BJ (cell line): Measurements from ENCODE around the gene TRPM3. TPM values are rescaled to one million over a fixed set of nuclear protein-coding genes. Genes with fewer than 3 reads are reported as not detected.

Experiments used
- CTCF ChIA-PET: fragments of 350-600 bp; formaldehyde crosslinking; extraction: SDS; loops from one replicate; lab custom pipeline; 2021; ENCODE audit warnings: antibody characterized with exemption, inconsistent platforms; lab: Yijun Ruan, JAX
- POLR2A ChIA-PET: fragments of 300-600 bp; sonication (Branson Sonifier 250); formaldehyde crosslinking; extraction: SDS; loops from one replicate; lab custom pipeline; 2021; ENCODE audit warnings: antibody characterized with exemption; lab: Charles Lee
- DNase-seq: peaks from one replicate; pipeline ENCODE4 v3.0.0-alpha.2; 2011; ENCODE audit warnings: low read depth
- H3K27me3 ChIP-seq: 2 replicates; pipeline ENCODE4 v1.6.0; 2011; ENCODE audit warnings: low read length; ENCODE audit not compliant: control insufficient read depth, insufficient read depth
- H3K36me3 ChIP-seq: 2 replicates; pipeline ENCODE4 v1.5.1; 2011; ENCODE audit warnings: low read length; ENCODE audit not compliant: control insufficient read depth, insufficient read depth
- H3K4me3 ChIP-seq: 2 replicates; pipeline ENCODE4 v1.5.1; 2011; ENCODE audit warnings: low read depth, mild to moderate bottlenecking, control low read depth, low read length
- polyA plus RNA-seq: library from polyadenylated mRNA; depleted of rRNA; stranded (reverse); fragments of >200 nt; gene quantifications from 2 replicates; pipeline ENCODE4 v1.2.3, GENCODE V29; 2011
- TF ChIP-seq, protein P1 (sequence below): IDR thresholded peaks from 2 replicates; pipeline ENCODE4 v1.5.1; 2011; ENCODE audit warnings: low read depth, mild to moderate bottlenecking, control low read depth, inconsistent platforms, low read length, moderate library complexity; ENCODE audit not compliant: insufficient read depth

The TRPM3 gene
- polyA plus RNA-seq, 1 experiment: 0.07 TPM

- Histone ChIP-seq H3K4me3 (no peak overlapping the region), H3K36me3 (no peaks in the 10 kb centered on the region), H3K27me3 (no peaks in the 10 kb centered on the region)
- CTCF ChIA-PET: no interaction called here
- POLR2A ChIA-PET: no interaction called here
- TF ChIP-seq, protein P1, sequence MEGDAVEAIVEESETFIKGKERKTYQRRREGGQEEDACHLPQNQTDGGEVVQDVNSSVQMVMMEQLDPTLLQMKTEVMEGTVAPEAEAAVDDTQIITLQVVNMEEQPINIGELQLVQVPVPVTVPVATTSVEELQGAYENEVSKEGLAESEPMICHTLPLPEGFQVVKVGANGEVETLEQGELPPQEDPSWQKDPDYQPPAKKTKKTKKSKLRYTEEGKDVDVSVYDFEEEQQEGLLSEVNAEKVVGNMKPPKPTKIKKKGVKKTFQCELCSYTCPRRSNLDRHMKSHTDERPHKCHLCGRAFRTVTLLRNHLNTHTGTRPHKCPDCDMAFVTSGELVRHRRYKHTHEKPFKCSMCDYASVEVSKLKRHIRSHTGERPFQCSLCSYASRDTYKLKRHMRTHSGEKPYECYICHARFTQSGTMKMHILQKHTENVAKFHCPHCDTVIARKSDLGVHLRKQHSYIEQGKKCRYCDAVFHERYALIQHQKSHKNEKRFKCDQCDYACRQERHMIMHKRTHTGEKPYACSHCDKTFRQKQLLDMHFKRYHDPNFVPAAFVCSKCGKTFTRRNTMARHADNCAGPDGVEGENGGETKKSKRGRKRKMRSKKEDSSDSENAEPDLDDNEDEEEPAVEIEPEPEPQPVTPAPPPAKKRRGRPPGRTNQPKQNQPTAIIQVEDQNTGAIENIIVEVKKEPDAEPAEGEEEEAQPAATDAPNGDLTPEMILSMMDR: no peak
- no peak for DNase-seq
These were observed 540.7 kb downstream of the TRPM3 start for GRCh38 chr9:70580606-70581195.

DNA sequence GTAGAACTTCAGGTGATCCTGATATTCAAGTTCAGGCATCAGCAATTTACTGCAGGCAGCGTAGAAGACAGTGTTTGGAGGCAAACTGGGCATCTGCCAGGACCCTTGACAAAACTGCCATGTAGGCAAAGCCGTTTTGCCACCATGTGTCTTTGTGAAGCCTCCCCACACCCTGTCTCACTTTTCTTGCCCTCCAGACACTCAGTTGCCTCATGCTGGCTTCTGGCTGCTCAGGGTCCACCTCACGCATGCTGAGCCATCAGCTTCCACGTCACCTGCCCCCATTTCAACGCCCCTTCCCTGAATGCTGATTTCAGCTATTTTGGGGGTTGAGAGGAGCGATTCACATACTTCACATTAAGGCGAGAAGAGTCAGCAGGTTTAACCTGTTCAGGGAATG, 541.7 kb downstream of the TRPM3 start:
- POLR2A ChIA-PET: no interaction called here

GRCh38 chr9:70578720-70579119, 542.7 kb downstream of the TRPM3 start:
- ChIA-PET POLR2A (no interaction called here), CTCF (no interaction called here)
- Histone ChIP-seq H3K36me3 (no peaks in the 10 kb centered on the region), H3K4me3 (no peak overlapping the region), H3K27me3 (no peaks in the 10 kb centered on the region)
- no peak for DNase-seq
- TF ChIP-seq, protein P1: no peak

More for the DNA sequence above, 541.7 kb downstream of the TRPM3 start:
- Histone ChIP-seq H3K36me3 (no peaks in the 10 kb centered on the region), H3K4me3 (no peak overlapping the region), H3K27me3 (no peaks in the 10 kb centered on the region)
- TF ChIP-seq, protein P1: no peak
- DNase-seq: no peak
- CTCF ChIA-PET: no interaction called here

DNA sequence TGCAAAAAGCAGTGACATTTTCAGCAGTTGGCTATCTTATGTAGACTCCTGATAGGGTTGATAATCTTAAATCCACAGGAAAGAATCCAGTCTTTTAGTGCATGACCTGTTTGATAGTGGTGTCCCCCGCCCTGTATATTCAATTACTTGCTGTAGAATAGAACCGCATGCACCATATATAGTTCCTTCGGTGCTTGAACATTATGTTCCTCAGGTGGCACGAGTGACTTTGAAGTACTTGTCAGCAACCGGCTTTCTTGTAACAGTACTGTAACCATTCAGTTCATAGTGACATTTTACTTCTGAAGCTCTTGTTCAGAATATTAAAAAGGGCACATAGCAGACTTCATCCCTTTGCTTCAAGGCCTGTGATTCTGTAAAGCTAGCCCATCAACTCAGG, 543.8 kb downstream of the TRPM3 start:
- TF ChIP-seq, protein P1: no peak
- ChIA-PET POLR2A (no interaction called here), CTCF (interaction anchor here (2.1 kb wide), 1 partner anchor 11 kb away, joined by 5 read pairs; no protein-coding TSS in a partner anchor)
- Histone ChIP-seq H3K4me3 (no peak overlapping the region), H3K36me3 (no peaks in the 10 kb centered on the region), H3K27me3 (no peaks in the 10 kb centered on the region)
- no peak for DNase-seq

GRCh38 chr9:70576116-70576515, 545.3 kb downstream of the TRPM3 start:
- ChIA-PET CTCF (interaction anchor here (2.1 kb wide), 1 partner anchor 10 kb away, joined by 5 read pairs; no protein-coding TSS in a partner anchor), POLR2A (no interaction called here)
- no peak for DNase-seq
- Histone ChIP-seq H3K36me3 (no peaks in the 10 kb centered on the region), H3K27me3 (no peaks in the 10 kb centered on the region), H3K4me3 (no peak overlapping the region)
- TF ChIP-seq, protein P1: no peak
